Mesothelial cell of epicardium (in vitro differentiated cells): ENCODE results near the gene KCNAB1. TPM values are rescaled to one million over a fixed set of nuclear protein-coding genes. Genes with fewer than 3 reads are reported as not detected.

ENCODE experiments used
- DNase-seq, 2 experiments: peaks; one replicate each; pipeline ENCODE4 v3.0.0; 2021; ENCODE audit warnings: low spot score in 2 of 2; ENCODE audit not compliant: unreplicated experiment in 2 of 2
- H3K27ac Mint-ChIP-seq: 2 replicates; pipeline ENCODE4 v1.8.0; 2021; ENCODE audit warnings: mixed read lengths
- H3K27me3 Mint-ChIP-seq: 2 replicates; pipeline ENCODE4 v1.8.0; 2021; ENCODE audit warnings: low read depth, mixed read lengths
- H3K36me3 Mint-ChIP-seq: 2 replicates; pipeline ENCODE4 v1.8.0; 2021; ENCODE audit warnings: mixed read lengths
- H3K4me1 Mint-ChIP-seq: 2 replicates; pipeline ENCODE4 v1.8.0; 2021; ENCODE audit warnings: mixed read lengths
- H3K4me3 Mint-ChIP-seq: 2 replicates; pipeline ENCODE4 v1.8.0; 2021; ENCODE audit warnings: mild to moderate bottlenecking, moderate library complexity, mixed read lengths
- H3K9me3 Mint-ChIP-seq: 2 replicates; pipeline ENCODE4 v1.8.0; 2021; ENCODE audit warnings: mixed read lengths
- total RNA-seq: library from RNA; stranded (reverse); gene quantifications from 3 replicates; pipeline ENCODE4 v1.2.1, GENCODE V29; 2021
- TF ChIP-seq, protein P1 (sequence below): fragments of 200-600 bp; sonication (generic); IDR thresholded peaks from one replicate; pipeline ENCODE4 v1.5.0; 2021; ENCODE audit warnings: antibody characterized with exemption; ENCODE audit not compliant: unreplicated experiment

Gene KCNAB1
- total RNA-seq, 1 donor from 2014 or later: 3.7 TPM

DNA sequence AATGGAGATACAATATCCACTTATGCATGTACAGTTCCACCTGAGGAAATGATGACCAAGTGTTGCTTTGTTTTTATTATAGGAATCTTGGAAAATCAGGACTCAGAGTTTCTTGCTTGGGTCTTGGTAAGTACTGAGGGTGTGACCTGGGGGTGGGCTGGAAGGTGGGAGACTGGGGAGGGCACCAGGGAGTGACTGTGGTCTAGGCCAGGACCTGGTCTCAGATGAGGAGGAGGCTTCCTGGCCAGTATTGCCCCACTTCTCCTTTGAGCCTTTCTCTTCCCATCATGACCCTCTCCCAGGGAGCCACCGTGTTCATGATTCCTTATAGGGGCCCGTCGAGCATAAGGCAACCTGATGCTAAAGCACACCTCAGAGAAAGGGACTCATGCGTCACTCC, 301.2 kb downstream of the KCNAB1 start:
- no peaks in the 10 kb centered on the region for H3K36me3 Mint-ChIP-seq
- TF ChIP-seq, protein P1, sequence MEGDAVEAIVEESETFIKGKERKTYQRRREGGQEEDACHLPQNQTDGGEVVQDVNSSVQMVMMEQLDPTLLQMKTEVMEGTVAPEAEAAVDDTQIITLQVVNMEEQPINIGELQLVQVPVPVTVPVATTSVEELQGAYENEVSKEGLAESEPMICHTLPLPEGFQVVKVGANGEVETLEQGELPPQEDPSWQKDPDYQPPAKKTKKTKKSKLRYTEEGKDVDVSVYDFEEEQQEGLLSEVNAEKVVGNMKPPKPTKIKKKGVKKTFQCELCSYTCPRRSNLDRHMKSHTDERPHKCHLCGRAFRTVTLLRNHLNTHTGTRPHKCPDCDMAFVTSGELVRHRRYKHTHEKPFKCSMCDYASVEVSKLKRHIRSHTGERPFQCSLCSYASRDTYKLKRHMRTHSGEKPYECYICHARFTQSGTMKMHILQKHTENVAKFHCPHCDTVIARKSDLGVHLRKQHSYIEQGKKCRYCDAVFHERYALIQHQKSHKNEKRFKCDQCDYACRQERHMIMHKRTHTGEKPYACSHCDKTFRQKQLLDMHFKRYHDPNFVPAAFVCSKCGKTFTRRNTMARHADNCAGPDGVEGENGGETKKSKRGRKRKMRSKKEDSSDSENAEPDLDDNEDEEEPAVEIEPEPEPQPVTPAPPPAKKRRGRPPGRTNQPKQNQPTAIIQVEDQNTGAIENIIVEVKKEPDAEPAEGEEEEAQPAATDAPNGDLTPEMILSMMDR: no peak
- peaks cover 16% of the 10 kb centered on the region for H3K4me1 Mint-ChIP-seq
- H3K27ac Mint-ChIP-seq: no peak overlapping the region
- no peak overlapping the region for H3K4me3 Mint-ChIP-seq
- H3K9me3 Mint-ChIP-seq: no peaks in the 10 kb centered on the region
- H3K27me3 Mint-ChIP-seq: no peaks in the 10 kb centered on the region
- DNase-seq: no peak

DNA sequence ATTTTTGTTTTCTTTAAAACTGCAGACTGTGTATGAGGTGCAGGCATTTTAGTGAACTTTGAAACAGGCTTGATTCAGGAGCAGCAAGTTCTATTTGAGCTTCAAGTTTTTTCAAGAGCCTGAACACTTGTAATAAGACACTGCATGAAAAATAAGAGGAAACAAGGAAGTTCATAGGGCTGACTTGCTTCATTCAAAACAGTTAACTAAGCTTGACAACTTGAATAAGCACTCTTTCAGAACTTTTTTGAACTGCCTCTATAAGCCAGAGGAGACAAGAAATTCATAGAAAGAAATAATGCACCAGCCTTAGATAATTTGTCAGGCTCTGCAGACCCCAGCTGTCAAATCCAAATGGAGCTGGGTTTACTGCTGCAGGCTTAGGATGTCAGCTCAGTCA, 304.4 kb downstream of the KCNAB1 start:
- Mint-ChIP-seq H3K27ac (peak overlapping the region; percentile 62), H3K4me3 (no peak overlapping the region), H3K36me3 (no peaks in the 10 kb centered on the region), H3K27me3 (no peaks in the 10 kb centered on the region), H3K4me1 (peaks cover 14% of the 10 kb centered on the region), H3K9me3 (no peaks in the 10 kb centered on the region)
- TF ChIP-seq, protein P1: no peak
- no peak for DNase-seq

DNA sequence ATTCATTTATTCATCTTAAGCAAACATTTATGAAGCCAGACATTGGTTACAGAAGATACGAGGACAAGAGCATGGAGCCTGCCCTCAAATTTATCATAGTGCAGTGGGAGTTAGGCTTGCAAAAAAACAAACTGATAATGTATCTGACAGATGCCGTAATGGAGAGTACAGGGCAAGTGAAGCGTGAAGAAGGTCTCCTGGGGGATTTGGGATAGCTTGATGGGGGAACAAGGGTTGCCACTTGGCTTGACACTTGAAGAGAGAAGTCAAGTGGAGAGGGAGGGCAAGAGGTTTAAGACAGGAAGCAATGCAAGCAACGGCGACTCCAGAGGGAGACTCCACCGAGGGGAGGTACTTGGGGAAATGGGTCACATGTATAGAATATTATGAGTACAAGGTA, 305.3 kb downstream of the KCNAB1 start:
- H3K27ac Mint-ChIP-seq: no peak overlapping the region
- TF ChIP-seq, protein P1: no peak
- H3K9me3 Mint-ChIP-seq: no peaks in the 10 kb centered on the region
- no peak for DNase-seq
- H3K27me3 Mint-ChIP-seq: no peaks in the 10 kb centered on the region
- H3K4me3 Mint-ChIP-seq: no peak overlapping the region
- peaks cover 14% of the 10 kb centered on the region for H3K4me1 Mint-ChIP-seq
- no peaks in the 10 kb centered on the region for H3K36me3 Mint-ChIP-seq

DNA sequence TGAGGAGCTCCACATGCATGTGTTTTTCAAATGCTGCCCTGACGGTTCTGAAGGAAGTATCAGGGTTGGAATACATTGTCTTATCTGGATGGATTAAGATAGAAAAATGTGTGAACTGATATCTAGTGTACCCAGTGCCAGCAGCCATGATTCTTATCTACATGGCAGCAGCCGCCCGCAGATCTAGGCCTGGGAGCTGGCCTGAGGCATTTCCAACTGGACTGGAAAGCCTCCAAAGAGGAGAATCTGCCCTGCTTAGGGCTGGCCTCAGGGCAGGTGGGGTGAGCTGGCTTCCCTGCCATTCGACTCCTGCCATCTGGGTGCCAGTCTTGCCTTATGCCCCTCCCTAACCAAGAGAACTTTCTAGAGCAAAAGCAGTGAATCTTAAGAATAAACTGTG, 308.7 kb downstream of the KCNAB1 start:
- no peaks in the 10 kb centered on the region for H3K36me3 Mint-ChIP-seq
- peaks cover 27% of the 10 kb centered on the region for H3K4me1 Mint-ChIP-seq
- DNase-seq: no peak

DNA sequence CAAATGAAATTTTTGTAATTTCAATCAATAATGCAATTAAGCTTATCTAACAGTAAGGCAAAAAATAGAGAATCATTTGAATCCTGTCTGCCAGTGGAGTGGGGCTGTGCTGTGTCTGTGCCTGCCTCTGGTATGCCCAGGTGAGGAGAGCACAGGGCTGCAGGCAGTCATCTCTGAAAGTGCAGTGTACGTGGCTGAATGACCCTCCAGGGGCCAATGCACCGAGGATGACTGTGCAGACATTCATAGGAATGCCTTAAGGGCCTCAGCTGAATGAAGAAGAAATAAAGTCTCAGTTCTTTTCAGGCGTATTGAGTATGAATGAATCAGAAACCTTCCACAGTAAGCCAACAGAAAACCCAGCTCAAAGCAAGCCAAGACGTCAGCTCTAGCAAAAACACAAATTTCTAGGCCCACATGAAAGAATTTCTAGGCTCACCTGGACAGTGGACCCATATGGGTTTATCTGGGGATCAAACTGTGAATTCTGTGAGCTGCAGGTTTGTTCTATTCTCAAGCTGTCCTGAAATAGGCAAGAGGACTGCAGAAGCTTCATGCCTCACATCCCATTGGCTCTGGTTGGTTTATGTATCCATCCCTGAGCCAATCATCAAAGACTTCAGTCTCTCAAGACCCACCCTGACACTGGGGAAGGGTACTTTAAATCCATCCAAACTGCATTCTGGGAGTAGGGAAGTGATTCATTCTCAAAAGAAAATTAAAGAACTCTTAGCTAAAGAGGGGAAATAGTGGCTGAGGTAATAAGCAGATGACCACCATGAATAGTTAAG, 311.2 kb downstream of the KCNAB1 start:
- H3K4me3 Mint-ChIP-seq: no peak overlapping the region
- no peak for DNase-seq
- H3K27ac Mint-ChIP-seq: no peak overlapping the region
- H3K36me3 Mint-ChIP-seq: no peaks in the 10 kb centered on the region
- H3K4me1 Mint-ChIP-seq: peaks cover 12% of the 10 kb centered on the region
- H3K9me3 Mint-ChIP-seq: peaks cover 2% of the 10 kb centered on the region
- TF ChIP-seq, protein P1: no peak
- no peaks in the 10 kb centered on the region for H3K27me3 Mint-ChIP-seq

More for the DNA sequence above, 308.7 kb downstream of the KCNAB1 start:
- Mint-ChIP-seq H3K9me3 (no peaks in the 10 kb centered on the region), H3K27ac (no peak overlapping the region), H3K27me3 (no peaks in the 10 kb centered on the region), H3K4me3 (no peak overlapping the region)
- TF ChIP-seq, protein P1: no peak
